Upper lobe of right lung (tissue), 1 donor: ENCODE measurements around the gene SAC3D1. TPM values are rescaled to one million over a fixed set of nuclear protein-coding genes. Genes with fewer than 3 reads are reported as not detected.

Source experiments
- ATAC-seq: fragments of 200-7000 bp; cut with Tn5 transposase; one replicate; pipeline ENCODE4 v1.9.1; 2020; ENCODE audit warnings: mild to moderate bottlenecking, moderate library complexity
- DNase-seq: peaks from one replicate; pipeline ENCODE4 v3.0.0-alpha.2; 2020
- H3K27ac ChIP-seq: fragments of 200-600 bp; one replicate; pipeline ENCODE4 v1.8.0; 2022
- H3K27me3 ChIP-seq: fragments of 200-600 bp; one replicate; pipeline ENCODE4 v1.8.0; 2022; ENCODE audit warnings: mild to moderate bottlenecking
- H3K36me3 ChIP-seq: fragments of 200-600 bp; one replicate; pipeline ENCODE4 v1.8.0; 2022
- H3K4me1 ChIP-seq: fragments of 200-600 bp; one replicate; pipeline ENCODE4 v1.8.0; 2022
- H3K4me3 ChIP-seq: fragments of 200-600 bp; one replicate; pipeline ENCODE4 v1.8.0; 2022; ENCODE audit warnings: mild to moderate bottlenecking
- H3K9me3 ChIP-seq: fragments of 200-600 bp; one replicate; pipeline ENCODE4 v1.8.0; 2022
- intact Hi-C: fragments of 100-400 bp; cut with DNase I; formaldehyde crosslinking; loops from one replicate; pipeline ENCODE4 v1.11.0; 2022
- total RNA-seq: library from RNA; stranded (reverse); fragmentation: NEBNext Ultra II Directional; extraction: Animal tissue kit (Norgen Biotek cat#: 25700); gene quantifications from one replicate; pipeline ENCODE4 v1.2.1, GENCODE V29; 2021
- TF ChIP-seq, protein P1 (sequence below): fragments of 200-600 bp; IDR thresholded peaks from one replicate; pipeline ENCODE4 v1.8.0; 2022; ENCODE audit warnings: antibody characterized with exemption
- donor health status: DM: no; HTN: yes; CAD: no; lungs with severe emphysema.

Gene SAC3D1
- total RNA-seq, 1 donor from 2014 or later: 10.2 TPM

DNA sequence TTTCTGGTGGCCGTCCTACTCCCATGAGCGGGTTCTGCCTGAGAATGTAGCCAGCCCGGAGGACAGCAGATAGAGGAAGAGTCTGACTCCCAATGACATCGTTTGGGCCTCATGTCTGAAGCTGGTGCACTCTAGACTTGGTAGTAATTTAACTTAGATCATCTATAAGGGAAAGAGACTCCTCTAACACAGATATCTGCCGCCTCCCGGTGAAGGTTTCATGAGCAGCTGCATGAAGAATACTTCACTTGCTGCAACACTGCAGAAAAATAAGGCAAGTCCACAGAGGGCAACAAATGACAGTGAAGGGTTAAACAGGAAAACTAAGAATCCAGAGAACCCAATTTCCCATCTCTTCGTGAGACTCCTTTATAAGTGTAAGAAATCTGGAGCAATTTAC lies 33.0 kb upstream of the SAC3D1 start:
- no peaks in the 10 kb centered on the region for H3K9me3 ChIP-seq
- no peak for ATAC-seq
- TF ChIP-seq, protein P1, sequence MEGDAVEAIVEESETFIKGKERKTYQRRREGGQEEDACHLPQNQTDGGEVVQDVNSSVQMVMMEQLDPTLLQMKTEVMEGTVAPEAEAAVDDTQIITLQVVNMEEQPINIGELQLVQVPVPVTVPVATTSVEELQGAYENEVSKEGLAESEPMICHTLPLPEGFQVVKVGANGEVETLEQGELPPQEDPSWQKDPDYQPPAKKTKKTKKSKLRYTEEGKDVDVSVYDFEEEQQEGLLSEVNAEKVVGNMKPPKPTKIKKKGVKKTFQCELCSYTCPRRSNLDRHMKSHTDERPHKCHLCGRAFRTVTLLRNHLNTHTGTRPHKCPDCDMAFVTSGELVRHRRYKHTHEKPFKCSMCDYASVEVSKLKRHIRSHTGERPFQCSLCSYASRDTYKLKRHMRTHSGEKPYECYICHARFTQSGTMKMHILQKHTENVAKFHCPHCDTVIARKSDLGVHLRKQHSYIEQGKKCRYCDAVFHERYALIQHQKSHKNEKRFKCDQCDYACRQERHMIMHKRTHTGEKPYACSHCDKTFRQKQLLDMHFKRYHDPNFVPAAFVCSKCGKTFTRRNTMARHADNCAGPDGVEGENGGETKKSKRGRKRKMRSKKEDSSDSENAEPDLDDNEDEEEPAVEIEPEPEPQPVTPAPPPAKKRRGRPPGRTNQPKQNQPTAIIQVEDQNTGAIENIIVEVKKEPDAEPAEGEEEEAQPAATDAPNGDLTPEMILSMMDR: no peak
- intact Hi-C loops: no loop called here
- H3K4me1 ChIP-seq: peaks cover 4% of the 10 kb centered on the region
- no peak for DNase-seq
- no peaks in the 10 kb centered on the region for H3K36me3 ChIP-seq
- no peaks in the 10 kb centered on the region for H3K27me3 ChIP-seq
- H3K27ac ChIP-seq: no peak overlapping the region
- H3K4me3 ChIP-seq: no peak overlapping the region

DNA sequence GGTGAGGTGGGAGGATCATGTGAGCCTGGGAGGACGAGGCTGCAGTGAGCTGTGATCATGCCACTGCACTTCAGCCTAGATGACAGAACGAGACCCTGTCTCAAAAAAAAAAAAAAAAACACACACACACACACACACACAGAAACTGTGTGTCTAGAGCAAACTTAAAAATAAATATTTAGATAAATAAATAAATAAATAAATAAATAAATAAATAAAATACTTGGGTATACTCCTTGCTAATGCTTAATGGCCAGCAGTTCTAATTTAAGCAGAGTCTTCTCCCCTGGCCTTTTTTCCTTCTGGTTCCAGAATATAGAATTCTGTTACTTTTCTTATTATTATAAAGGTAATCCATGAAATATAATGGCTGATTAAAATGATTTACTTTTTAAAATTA lies 32.1 kb upstream of the SAC3D1 start:
- H3K9me3 ChIP-seq: no peaks in the 10 kb centered on the region
- H3K36me3 ChIP-seq: no peaks in the 10 kb centered on the region
- no peak for DNase-seq
- H3K27me3 ChIP-seq: no peaks in the 10 kb centered on the region
- intact Hi-C loops: no loop called here
- no peak overlapping the region for H3K27ac ChIP-seq
- H3K4me3 ChIP-seq: no peak overlapping the region
- TF ChIP-seq, protein P1: no peak
- peaks cover 7% of the 10 kb centered on the region for H3K4me1 ChIP-seq
- no peak for ATAC-seq

DNA sequence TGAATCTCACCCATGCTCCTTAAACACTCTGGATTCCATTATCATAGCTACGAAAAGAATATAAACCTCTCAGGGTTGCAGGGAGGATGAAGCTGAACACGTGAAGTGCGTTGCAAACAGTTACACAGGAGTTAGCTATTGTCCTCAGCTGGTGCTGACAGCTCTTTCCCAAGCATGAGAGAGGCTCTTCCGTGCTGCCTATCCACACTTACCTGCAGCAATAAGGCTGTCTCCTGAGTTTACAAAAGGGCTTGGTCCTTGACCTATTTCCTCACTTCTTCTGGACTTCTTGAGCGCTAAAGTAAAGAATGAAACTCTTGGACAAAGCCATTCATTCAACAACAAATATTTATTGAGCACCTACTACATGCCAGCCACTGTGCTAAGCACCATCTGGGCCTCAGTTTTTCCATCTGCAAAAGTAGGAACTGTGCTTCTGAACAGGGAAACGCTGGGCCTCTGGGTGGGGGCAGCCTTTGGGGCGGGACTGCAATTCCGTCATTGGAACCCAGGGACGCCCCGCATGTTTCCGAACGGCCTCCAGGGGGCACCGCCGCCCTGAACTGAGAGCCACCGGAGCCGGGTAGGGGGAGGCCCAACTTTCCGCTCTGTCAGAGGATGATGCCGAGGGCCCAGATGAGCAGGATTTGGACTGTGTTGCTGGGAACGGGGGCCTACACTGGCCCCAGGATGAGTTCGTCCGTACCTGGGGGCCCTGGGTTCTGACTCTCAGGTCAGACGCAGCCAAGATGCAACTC lies 27.7 kb upstream of the SAC3D1 start:
- no peaks in the 10 kb centered on the region for H3K9me3 ChIP-seq
- peaks cover 5% of the 10 kb centered on the region for H3K36me3 ChIP-seq
- intact Hi-C loops: no loop called here
- TF ChIP-seq, protein P1: peak; percentile 72
- no peaks in the 10 kb centered on the region for H3K27me3 ChIP-seq
- peak; percentile 95 for DNase-seq
- H3K4me3 ChIP-seq: peak overlapping the region; percentile 87
- peak overlapping the region; percentile 98 for H3K27ac ChIP-seq
- H3K4me1 ChIP-seq: peaks cover 18% of the 10 kb centered on the region
- ATAC-seq: peak; percentile 92

DNA sequence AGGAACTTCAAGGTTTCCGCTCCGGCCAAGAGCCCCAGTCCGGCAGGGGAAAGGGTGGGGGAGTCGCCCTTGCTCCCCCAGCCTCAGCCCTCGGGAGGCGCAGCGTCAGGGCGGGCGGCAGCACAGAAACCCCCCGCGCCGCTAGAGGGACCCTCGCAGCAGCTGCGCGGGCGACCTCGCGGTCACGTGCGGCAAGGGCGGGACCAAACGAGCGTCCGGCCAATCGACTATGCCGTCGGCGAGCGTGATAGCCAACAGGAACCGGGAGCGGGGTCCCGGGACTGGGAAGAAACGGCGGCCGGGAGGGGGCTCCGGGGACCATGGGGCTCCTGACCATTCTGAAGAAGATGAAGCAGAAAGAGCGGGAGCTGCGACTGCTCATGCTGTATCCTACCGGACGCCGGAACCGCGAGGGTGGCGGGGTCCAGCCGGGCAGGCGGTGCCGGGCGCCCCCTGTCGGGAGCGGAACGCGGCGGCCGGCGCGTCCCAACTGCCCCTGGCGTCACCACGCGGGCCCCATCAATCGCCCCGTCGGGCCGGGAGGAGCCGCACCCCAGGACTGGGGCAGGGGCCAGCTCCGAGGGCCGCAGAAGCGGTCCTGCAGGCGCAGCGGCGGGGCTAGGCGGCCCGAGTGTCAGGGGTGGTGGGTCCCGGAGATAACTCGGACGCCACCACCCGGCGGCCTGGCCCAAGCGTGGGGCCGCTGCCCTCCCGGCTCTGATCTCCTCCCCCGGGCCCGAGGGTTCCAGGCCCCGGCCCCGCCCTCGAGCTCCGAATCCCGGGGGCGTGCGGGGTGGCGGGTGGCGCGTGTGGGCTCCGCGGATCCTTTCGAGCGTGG lies 26.9 kb upstream of the SAC3D1 start, which contains the start of gene ARL2:
ARL2 (plus strand) TSS at position 273 of the 838 bp plus-strand sequence; CDS start at position 321, 48 bp downstream.
- H3K4me3 ChIP-seq: peak within 1 kb of the TSS; percentile 87
- ATAC-seq (peak; percentile 90), DNase-seq (peak; percentile 96)
- H3K27ac ChIP-seq: peak within 1 kb of the TSS; percentile 98
- TF ChIP-seq, protein P1: peak; percentile 86
- H3K36me3 ChIP-seq: peaks cover 12% of the 10 kb centered on the region
- H3K27me3 ChIP-seq: no peaks in the 10 kb centered on the region
- H3K4me1 ChIP-seq: peaks cover 18% of the 10 kb centered on the region
- intact Hi-C loops: no loop called here
- H3K9me3 ChIP-seq: no peaks in the 10 kb centered on the region

DNA sequence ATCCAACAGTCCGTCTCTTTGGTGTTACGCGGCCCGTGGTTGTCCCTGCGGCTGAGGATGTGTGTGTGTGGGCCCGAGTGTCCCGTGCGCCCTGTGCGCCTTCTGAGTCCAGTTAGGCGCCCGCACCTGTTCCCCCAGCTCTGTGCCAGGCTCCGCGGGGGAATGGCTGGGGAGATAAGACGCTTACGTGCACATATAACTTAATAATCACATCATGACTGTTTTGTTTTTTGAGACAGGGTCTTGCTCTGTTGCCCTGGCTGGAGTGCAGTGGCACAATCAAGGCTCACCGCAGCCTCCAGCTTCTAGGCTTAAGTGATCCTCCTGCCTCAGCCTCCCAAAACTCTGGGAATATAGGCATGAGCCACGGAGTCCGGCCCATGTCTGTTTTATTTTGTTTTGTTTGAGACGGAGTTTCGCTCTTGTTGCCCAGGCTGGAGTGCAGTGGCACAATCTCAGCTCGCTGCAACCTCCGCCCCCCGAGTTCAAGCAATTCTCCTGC lies 26.2 kb upstream of the SAC3D1 start:
- Histone ChIP-seq H3K4me3 (peak overlapping the region; percentile 87), H3K9me3 (no peaks in the 10 kb centered on the region), H3K4me1 (peaks cover 18% of the 10 kb centered on the region), H3K27me3 (no peaks in the 10 kb centered on the region), H3K36me3 (peaks cover 16% of the 10 kb centered on the region), H3K27ac (peak overlapping the region; percentile 98)
- DNase-seq (no peak), ATAC-seq (no peak)
- intact Hi-C loops: no loop called here
- TF ChIP-seq, protein P1: no peak
